Esophagus muscularis mucosa (tissue), 4 donors: ENCODE data around the gene MAFB.

ENCODE experiments used
- CTCF ChIP-seq, 3 experiments: fragments of 200-600 bp in 2 of 3; fragments of 450-650 bp in 1 of 3; sonication (generic) in 2 of 3; IDR thresholded peaks; one replicate each; pipeline ENCODE4 v1.5.1; 2017 to 2019; ENCODE audit warnings: antibody characterized with exemption in 3 of 3, mild to moderate bottlenecking in 2 of 3, moderate library complexity in 1 of 3
- EP300 ChIP-seq: sonication (generic); formaldehyde crosslinking; IDR thresholded peaks from one replicate; pipeline ENCODE4 v1.6.1; 2017; ENCODE audit warnings: antibody characterized with exemption
- POLR2A ChIP-seq: fragments of 450-650 bp; IDR thresholded peaks from one replicate; pipeline ENCODE4 v1.6.1; 2017; ENCODE audit warnings: antibody characterized with exemption, moderate library complexity, mild to moderate bottlenecking, low read depth
- POLR2AphosphoS5 ChIP-seq, 2 donors: sonication (generic); formaldehyde crosslinking; IDR thresholded peaks; one replicate each; pipeline ENCODE4 v1.6.1; 2017; ENCODE audit warnings: antibody characterized with exemption in 2 of 2

- no peak for TF ChIP-seq POLR2A
- TF ChIP-seq CTCF (IDR thresholded peaks at IDR 0.05): no peak
- no peak for TF ChIP-seq POLR2AphosphoS5 (IDR thresholded peaks at IDR 0.05)
- no peak for TF ChIP-seq EP300
Observed at GRCh38 chr20:40679184-40679583, 9.9 kb downstream of the MAFB start.
